B cell (primary cell): Measurements from ENCODE around the gene ARPP21. TPM values are rescaled to one million over a fixed set of nuclear protein-coding genes. Genes with fewer than 3 reads are reported as not detected.
A peak's percentile ranks its signal among the peaks of the same experiment; 100 is the strongest.

ENCODE experiments used
- ATAC-seq: fragments of 200-7000 bp; cut with Tn5 transposase; one replicate; pipeline ENCODE4 v1.10.0; 2021; ENCODE audit warnings: low read depth, mild to moderate bottlenecking, moderate number of reproducible peaks, moderate library complexity
- CTCF ChIA-PET: fragments of 350-600 bp; sonication (Branson Sonifier 250); formaldehyde crosslinking; loops from one replicate; lab custom pipeline; 2021; ENCODE audit warnings: antibody characterized with exemption, inconsistent platforms; lab: Charles Lee
- POLR2A ChIA-PET: fragments of 350-600 bp; sonication (Branson Sonifier 250); formaldehyde crosslinking; loops from one replicate; lab custom pipeline; 2021; ENCODE audit warnings: antibody characterized with exemption; lab: Charles Lee
- DNase-seq: peaks from one replicate; pipeline ENCODE4 v3.0.0; 2013
- H2AFZ ChIP-seq: 2 replicates; pipeline ENCODE4 v1.6.1; 2012; ENCODE audit warnings: mild to moderate bottlenecking, low read depth, low read length; ENCODE audit not compliant: insufficient read depth, poor library complexity, severe bottlenecking
- H3K27ac ChIP-seq, 2 donors: 1 replicate in 1 of 2; 2 replicates in 1 of 2; pipeline ENCODE4 v1.5.1; 2012 to 2013; ENCODE audit warnings: low read length in 2 of 2, mild to moderate bottlenecking in 2 of 2, moderate library complexity in 1 of 2
- H3K27me3 ChIP-seq, 4 experiments: fragments of 200-600 bp in 1 of 4; sonication (generic) in 1 of 4; replicated peaks in 1 of 4; 1 replicate in 2 of 4; 2 replicates in 2 of 4; pipeline versions ENCODE4 v1.6.1 to v1.7.0; 2013 to 2016; ENCODE audit warnings: low read length in 3 of 4, mild to moderate bottlenecking in 2 of 4, mixed read lengths in 1 of 4, moderate library complexity in 1 of 4; ENCODE audit not compliant: insufficient read depth in 4 of 4, control insufficient read depth in 3 of 4; ENCODE audit errors: control extremely low read depth in 1 of 4
- H3K36me3 ChIP-seq, 2 experiments: replicated peaks in 1 of 2; 1 replicate in 1 of 2; 2 replicates in 1 of 2; pipeline versions ENCODE4 v1.6.1 to v1.7.1; 2013; ENCODE audit warnings: low read length in 1 of 2; ENCODE audit not compliant: insufficient read depth in 2 of 2, control insufficient read depth in 1 of 2; ENCODE audit errors: control extremely low read depth in 1 of 2, extremely low read depth in 1 of 2
- H3K4me1 ChIP-seq, 2 donors: fragments of 200-600 bp in 1 of 2; sonication (generic) in 1 of 2; 1 replicate in 1 of 2; 2 replicates in 1 of 2; pipeline versions ENCODE4 v1.5.1 to v1.6.1; 2013 to 2017; ENCODE audit warnings: low read length in 2 of 2; ENCODE audit not compliant: control insufficient read depth in 2 of 2, insufficient read depth in 2 of 2
- H3K4me2 ChIP-seq: replicated peaks from 2 replicates; pipeline ENCODE3; 2012; ENCODE audit warnings: mild to moderate bottlenecking, low read depth, low read length; ENCODE audit not compliant: poor library complexity, severe bottlenecking
- H3K4me3 ChIP-seq, 5 experiments: fragments of 200-600 bp in 1 of 5; sonication (generic) in 1 of 5; 1 replicate in 3 of 5; 2 replicates in 2 of 5; pipeline versions ENCODE4 v1.5.1 to v1.7.0; 2011 to 2016; ENCODE audit warnings: low read length in 4 of 5, mild to moderate bottlenecking in 4 of 5, low read depth in 2 of 5, control low read depth in 1 of 5, moderate library complexity in 1 of 5; ENCODE audit not compliant: insufficient read depth in 1 of 5; ENCODE audit errors: control extremely low read depth in 1 of 5, extremely low read depth in 1 of 5
- H3K79me2 ChIP-seq: fragments of 200-600 bp; sonication (generic); one replicate; pipeline ENCODE4 v1.6.0; 2016; ENCODE audit warnings: low read length; ENCODE audit not compliant: control insufficient read depth, insufficient read depth
- H3K9ac ChIP-seq: fragments of 200-600 bp; sonication (generic); 2 replicates; pipeline ENCODE4 v1.6.1; 2017; ENCODE audit warnings: mild to moderate bottlenecking, low read length, moderate library complexity
- H3K9me3 ChIP-seq, 3 donors: one replicate each; pipeline versions ENCODE4 v1.6.1 to v1.7.1; 2013; ENCODE audit warnings: low read length in 2 of 3; ENCODE audit not compliant: control insufficient read depth in 2 of 3, insufficient read depth in 1 of 3; ENCODE audit errors: control extremely low read depth in 1 of 3
- H4K20me1 ChIP-seq: 2 replicates; pipeline ENCODE4 v1.6.0; 2012; ENCODE audit warnings: mild to moderate bottlenecking, low read length; ENCODE audit not compliant: insufficient read depth, control insufficient read depth, poor library complexity, severe bottlenecking
- H3K27ac Mint-ChIP-seq: one replicate; pipeline ENCODE4 v1.8.0; 2021; ENCODE audit warnings: mixed read lengths
- H3K27me3 Mint-ChIP-seq: one replicate; pipeline ENCODE4 v1.8.0; 2021; ENCODE audit warnings: mixed read lengths
- H3K4me1 Mint-ChIP-seq: one replicate; pipeline ENCODE4 v1.8.0; 2021; ENCODE audit warnings: mixed read lengths
- H3K4me3 Mint-ChIP-seq: one replicate; pipeline ENCODE4 v1.8.0; 2021; ENCODE audit warnings: mixed read lengths
- H3K9me3 Mint-ChIP-seq: one replicate; pipeline ENCODE4 v1.8.0; 2022; ENCODE audit warnings: mixed read lengths; ENCODE audit not compliant: insufficient read depth
- EZH2 ChIP-seq: IDR thresholded peaks from 2 replicates; pipeline ENCODE4 v1.6.1; 2012; ENCODE audit warnings: borderline replicate concordance, low read depth, mild to moderate bottlenecking, moderate library complexity, low read length; ENCODE audit not compliant: insufficient read depth, poor library complexity, severe bottlenecking
- WGBS: methylation state at CpG from one replicate; pipeline ENCODE4 v1.1.5; 2013; ENCODE audit warnings: missing lambda C conversion rate; ENCODE audit not compliant: insufficient coverage; 5-methylcytosine and 5-hydroxymethylcytosine counted together
- intact Hi-C: fragments of 100-400 bp; cut with micrococcal nuclease; formaldehyde crosslinking; loops from one replicate; pipeline ENCODE4 v1.10.0; 2022
- polyA plus RNA-seq: library from polyadenylated mRNA; depleted of rRNA; stranded (reverse); fragments of >200 nt; gene quantifications from 2 replicates; pipeline ENCODE4 v1.2.3, GENCODE V29; 2012
- total RNA-seq, 2 donors: library from RNA; stranded (reverse); fragments of 120-200 nt in 1 of 2; gene quantifications; 1 replicate in 1 of 2; 2 replicates in 1 of 2; pipeline versions ENCODE4 v1.2.3 to v1.2.4, GENCODE V29; 2013 to 2022
- TF ChIP-seq, protein P1 (sequence below): fragments of 200-600 bp; IDR thresholded peaks from one replicate; pipeline ENCODE4 v1.8.0; 2022; ENCODE audit warnings: antibody characterized with exemption, mild to moderate bottlenecking

ARPP21 gene
- total and polyA plus RNA-seq, 2 donors (not counting 1 experiment from before 2014, with no cell fraction given) = 0.10 TPM; not detected in 1

DNA sequence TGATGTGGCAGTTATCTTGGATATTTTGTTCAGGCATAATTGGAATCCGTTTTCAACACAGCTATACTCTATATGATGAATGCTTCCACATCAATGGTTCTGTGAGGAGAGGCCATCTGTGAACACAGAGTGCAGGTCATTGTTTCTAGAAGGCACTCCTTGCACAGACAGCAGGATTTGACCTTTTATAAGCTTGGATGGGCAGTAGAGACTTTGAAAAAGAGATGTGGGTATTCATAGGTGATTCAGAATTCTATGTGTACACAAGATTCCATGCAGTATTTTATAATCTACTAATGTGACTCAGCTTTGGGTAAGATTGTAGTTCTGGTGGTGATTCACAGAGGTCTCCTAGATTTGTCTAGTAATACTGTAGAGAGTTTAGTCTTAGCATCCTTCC lies 12.5 kb downstream of the ARPP21 start:
- DNase-seq = no peak
- H3K9me3 Mint-ChIP-seq = no peaks in the 10 kb centered on the region
- ChIA-PET POLR2A (no interaction called here), CTCF (no interaction called here)
- H3K36me3 ChIP-seq = no peaks in the 10 kb centered on the region
- H3K27ac ChIP-seq = no peak overlapping the region
- ATAC-seq = no peak
- no peak overlapping the region for H3K27ac Mint-ChIP-seq
- H3K4me1 ChIP-seq = no peaks in the 10 kb centered on the region
- no peak overlapping the region for H2AFZ ChIP-seq
- TF ChIP-seq, protein P1, sequence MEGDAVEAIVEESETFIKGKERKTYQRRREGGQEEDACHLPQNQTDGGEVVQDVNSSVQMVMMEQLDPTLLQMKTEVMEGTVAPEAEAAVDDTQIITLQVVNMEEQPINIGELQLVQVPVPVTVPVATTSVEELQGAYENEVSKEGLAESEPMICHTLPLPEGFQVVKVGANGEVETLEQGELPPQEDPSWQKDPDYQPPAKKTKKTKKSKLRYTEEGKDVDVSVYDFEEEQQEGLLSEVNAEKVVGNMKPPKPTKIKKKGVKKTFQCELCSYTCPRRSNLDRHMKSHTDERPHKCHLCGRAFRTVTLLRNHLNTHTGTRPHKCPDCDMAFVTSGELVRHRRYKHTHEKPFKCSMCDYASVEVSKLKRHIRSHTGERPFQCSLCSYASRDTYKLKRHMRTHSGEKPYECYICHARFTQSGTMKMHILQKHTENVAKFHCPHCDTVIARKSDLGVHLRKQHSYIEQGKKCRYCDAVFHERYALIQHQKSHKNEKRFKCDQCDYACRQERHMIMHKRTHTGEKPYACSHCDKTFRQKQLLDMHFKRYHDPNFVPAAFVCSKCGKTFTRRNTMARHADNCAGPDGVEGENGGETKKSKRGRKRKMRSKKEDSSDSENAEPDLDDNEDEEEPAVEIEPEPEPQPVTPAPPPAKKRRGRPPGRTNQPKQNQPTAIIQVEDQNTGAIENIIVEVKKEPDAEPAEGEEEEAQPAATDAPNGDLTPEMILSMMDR = no peak
- TF ChIP-seq EZH2 = no peak
- peaks cover 4% of the 10 kb centered on the region for H3K27me3 Mint-ChIP-seq
- no peak overlapping the region for H3K9ac ChIP-seq
- no peaks in the 10 kb centered on the region for H3K9me3 ChIP-seq
- no peak overlapping the region for H3K4me2 ChIP-seq
- no peak overlapping the region for H3K4me3 ChIP-seq
- H3K4me1 Mint-ChIP-seq = peaks cover 2% of the 10 kb centered on the region
- no peaks in the 10 kb centered on the region for H3K79me2 ChIP-seq
- no peaks in the 10 kb centered on the region for H4K20me1 ChIP-seq
- no peak overlapping the region for H3K4me3 Mint-ChIP-seq
- intact Hi-C loops = no loop called here
- no CpG with 5 or more reads among the region's 1 CpG for WGBS
- H3K27me3 ChIP-seq = no peaks in the 10 kb centered on the region

DNA sequence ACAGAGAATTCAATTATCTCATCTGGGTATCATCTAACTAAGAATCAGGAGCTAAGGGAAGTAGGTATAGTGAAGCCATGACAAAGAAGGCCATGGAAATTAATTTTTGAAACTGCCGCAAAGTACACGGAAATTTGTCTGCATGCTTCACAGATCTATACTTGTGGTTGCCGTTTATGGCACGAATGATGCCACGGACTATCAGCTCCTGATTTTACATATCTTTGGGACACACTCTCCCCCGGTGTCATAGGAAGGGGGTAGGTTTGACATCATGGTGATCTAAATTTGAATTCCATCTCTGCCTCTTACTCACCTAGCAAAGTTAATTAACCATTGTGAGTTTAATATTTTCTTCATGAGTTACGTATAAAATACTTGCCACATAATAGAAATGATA lies 14.0 kb downstream of the ARPP21 start:
- no peaks in the 10 kb centered on the region for H3K36me3 ChIP-seq
- DNase-seq (no peak), ATAC-seq (no peak)
- H3K79me2 ChIP-seq = no peaks in the 10 kb centered on the region
- H3K27ac ChIP-seq = no peak overlapping the region
- ChIA-PET POLR2A (no interaction called here), CTCF (no interaction called here)
- 0% methylated on average over 2 of the region's 7 CpGs for WGBS
- Mint-ChIP-seq H3K4me1 (peaks cover 2% of the 10 kb centered on the region), H3K27ac (no peak overlapping the region), H3K4me3 (no peak overlapping the region), H3K9me3 (no peaks in the 10 kb centered on the region), H3K27me3 (peaks cover 4% of the 10 kb centered on the region)
- H3K27me3 ChIP-seq = no peaks in the 10 kb centered on the region
- TF ChIP-seq EZH2 = no peak
- TF ChIP-seq, protein P1 = no peak
- no peak overlapping the region for H3K4me2 ChIP-seq
- H3K9me3 ChIP-seq = no peaks in the 10 kb centered on the region
- peak overlapping the region; percentile 9 for H2AFZ ChIP-seq
- H4K20me1 ChIP-seq = no peaks in the 10 kb centered on the region
- no peak overlapping the region for H3K9ac ChIP-seq
- intact Hi-C loops = no loop called here
- no peak overlapping the region for H3K4me3 ChIP-seq
- H3K4me1 ChIP-seq = no peaks in the 10 kb centered on the region
